Stomach (tissue), 4 donors: Measurements from ENCODE around the gene VAPA.

Experiments used
- CTCF ChIP-seq, 7 experiments: fragments of 450-650 bp in 4 of 7; fragments of 200-600 bp in 3 of 7; sonication (generic) in 3 of 7; IDR thresholded peaks; one replicate each; pipeline ENCODE4 v1.5.1; 2016 to 2019; ENCODE audit warnings: antibody characterized with exemption in 7 of 7, control low read depth in 2 of 7, mild to moderate bottlenecking in 1 of 7
- EP300 ChIP-seq: sonication (generic); formaldehyde crosslinking; IDR thresholded peaks from one replicate; pipeline ENCODE4 v1.6.1; 2017; ENCODE audit warnings: antibody characterized with exemption
- POLR2A ChIP-seq, 4 donors: fragments of 450-650 bp; IDR thresholded peaks; one replicate each; pipeline ENCODE4 v1.6.1; 2016; ENCODE audit warnings: antibody characterized with exemption in 4 of 4, control low read depth in 2 of 4, mild to moderate bottlenecking in 1 of 4, moderate library complexity in 1 of 4
- POLR2AphosphoS5 ChIP-seq, 3 donors: sonication (generic); formaldehyde crosslinking; IDR thresholded peaks; one replicate each; pipeline ENCODE4 v1.6.1; 2016; ENCODE audit warnings: antibody characterized with exemption in 3 of 3

GRCh38 chr18:9965711-9966624 is 52.2 kb downstream of the VAPA start:
- TF ChIP-seq CTCF (IDR thresholded peaks at IDR 0.05) (no peak), POLR2A (IDR thresholded peaks at IDR 0.05) (no peak), POLR2AphosphoS5 (IDR thresholded peaks at IDR 0.05) (no peak), EP300 (no peak)
